Measurements from ENCODE around the gene SAMD14.

Gene SAMD14

DNA sequence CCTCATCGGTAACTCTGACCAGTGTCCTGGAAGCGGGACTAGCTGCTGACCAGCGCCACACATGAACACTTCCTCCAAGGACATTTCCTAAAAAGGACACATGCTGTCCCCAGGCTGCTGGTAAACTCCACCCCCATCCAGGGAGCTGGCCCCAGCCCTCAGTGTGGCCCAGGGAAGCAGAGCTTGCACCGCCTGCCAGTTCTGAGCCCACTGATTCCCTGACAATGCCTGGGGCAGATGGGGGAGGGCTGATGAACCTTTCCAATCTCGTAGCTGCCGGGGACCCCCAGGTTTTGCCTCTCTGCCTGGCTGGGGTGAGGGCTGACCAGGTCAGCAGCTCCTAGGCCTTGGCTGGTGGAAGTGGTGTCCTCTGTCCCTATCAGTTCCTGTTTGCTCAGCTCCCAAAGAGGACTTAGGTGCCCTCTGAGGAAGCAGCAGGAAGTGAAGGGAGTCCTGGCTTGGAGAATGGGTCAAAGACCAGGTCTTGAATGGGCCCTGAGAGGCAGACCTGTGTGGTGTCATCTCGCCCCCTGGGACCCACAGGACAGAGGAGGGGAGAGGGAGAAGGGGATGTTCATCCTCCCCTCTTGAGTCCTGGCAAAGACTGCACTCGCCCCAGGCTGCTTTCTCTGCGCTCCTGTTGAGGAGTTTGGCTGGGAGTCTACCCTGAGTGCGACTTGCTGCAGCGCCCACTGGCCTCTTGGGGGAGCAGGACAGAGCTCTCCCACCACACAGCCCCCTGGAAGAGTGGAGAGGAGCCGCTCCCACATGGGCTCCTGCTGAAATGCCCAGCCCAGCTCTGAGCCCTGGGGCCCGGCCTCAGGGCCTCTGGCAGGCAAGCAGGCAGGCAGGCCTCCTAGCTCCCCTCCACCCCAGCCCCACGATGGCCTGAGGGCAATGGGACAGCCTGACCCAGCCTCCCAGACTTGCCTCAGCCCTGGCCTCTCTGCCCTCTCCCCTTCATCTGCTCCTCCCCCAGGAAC is 18.0 kb downstream of the SAMD14 start:
- DNase-seq = no peak

DNA sequence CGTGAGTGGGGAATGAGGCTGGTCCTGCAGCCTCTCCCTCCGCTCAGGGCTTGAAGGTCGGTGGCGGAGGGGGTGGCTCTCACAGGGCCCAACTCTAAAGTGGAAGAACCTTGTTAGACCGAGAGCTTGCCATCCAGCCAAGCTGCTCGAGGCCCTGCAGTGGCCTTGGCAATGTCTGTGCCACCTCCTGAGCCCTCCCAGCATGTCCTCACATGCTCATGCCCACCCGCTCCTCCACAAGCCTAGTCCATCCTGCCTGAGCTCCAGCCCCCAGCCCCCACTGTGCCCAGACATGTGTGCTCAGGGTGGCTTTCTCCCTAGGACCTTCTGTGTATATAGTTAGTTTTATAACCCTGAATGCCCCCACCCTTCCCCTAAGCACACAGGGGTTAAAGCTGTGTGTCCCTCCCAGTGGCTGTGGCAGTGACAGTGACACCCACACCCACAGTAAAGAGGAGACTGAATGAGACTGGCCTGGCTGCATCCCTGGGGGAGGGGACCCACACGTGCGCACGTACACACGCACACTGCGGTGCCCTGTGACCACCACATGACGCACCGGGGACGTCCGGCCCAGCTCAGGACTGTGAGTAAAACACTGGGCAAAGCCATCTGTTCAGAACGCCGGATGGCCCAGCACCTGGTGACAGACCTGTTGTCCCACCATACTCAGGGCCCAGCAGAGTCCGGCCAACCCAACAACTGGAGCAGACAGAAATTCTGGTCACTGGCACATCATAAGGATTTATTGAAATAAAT is 19.2 kb downstream of the SAMD14 start:
- DNase-seq = no peak

DNA sequence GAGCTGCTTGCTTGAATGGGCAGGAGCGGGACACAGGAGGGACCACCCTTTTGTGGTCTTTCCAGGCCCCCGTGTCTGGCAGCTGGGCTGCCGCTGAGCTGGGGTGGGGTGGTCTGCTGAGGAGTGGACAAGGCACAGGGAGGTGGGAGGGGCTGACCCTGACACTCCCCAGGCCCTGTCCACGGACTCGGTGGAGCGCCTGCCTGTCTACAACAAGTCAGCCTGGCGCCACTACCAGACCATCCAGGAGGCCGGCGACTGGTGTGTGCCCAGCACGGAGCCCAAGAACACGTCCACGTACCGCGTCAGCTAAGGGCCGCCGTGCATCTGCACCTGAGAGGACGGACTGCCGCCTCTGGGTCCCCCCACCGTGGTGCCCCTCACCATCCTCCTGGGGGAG is 20.2 kb downstream of the SAMD14 start:
- DNase-seq = no peak

DNA sequence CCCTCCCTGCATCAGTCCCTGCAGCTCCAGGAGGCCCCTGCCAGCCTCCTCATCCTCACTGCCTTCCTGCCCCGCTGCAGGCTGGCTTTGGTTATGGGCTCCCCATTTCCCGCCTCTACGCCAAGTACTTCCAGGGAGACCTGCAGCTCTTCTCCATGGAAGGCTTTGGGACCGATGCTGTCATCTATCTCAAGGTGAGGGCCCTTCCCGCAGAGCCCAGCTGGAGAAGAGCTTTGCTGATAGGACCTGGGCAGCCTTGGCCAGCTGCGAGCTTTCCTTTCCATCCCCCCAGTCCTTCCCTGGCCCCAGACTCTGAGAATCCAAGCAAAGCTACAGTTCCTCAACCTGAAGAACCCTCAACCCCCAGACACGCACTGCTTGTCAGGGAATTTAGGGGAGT is 20.8 kb downstream of the SAMD14 start:
- DNase-seq = no peak

DNA sequence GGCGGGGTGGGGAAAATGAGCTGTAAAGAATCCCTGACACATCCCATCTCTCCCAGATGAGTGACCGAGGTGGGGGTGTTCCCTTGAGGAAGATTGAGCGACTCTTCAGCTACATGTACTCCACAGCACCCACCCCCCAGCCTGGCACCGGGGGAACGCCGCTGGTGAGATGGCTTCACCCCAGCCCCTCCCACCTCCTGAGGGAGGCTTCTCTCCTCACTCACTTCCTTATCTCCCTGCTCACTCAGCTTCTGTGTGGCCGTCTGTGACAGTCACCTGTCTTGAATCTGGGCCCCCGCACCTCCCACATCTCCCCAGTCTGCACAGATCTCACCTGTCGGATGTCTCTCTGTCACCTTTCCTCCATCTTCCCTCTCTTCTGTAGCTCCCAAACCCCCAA is 21.4 kb downstream of the SAMD14 start:
- DNase-seq = no peak

DNA sequence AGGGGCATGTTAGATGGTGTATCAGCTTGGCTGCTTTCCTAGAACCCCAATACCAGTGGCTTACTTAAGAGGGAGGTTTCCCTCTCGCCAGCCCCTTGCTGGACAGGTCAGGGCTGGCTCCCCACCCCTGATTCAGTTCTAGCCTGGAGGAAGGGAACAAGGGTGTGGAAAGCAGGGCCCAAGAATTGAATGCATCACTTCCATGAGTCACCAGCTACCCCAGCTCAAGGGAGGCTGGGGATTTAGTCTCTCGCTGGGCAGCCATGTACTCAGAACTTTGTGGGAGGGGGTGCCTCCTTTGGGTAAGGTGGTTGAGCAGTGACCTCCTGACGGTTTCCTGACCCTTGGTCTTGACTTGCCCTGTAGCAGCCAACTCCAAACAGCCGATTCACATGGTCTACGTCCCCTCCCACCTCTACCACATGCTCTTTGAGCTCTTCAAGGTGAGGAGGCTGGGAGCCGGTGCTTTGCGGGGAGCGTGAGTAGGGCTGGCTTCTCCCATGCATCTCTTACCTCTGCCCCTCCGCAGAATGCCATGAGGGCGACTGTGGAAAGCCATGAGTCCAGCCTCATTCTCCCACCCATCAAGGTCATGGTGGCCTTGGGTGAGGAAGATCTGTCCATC is 22.1 kb downstream of the SAMD14 start:
- no peak for DNase-seq

DNA sequence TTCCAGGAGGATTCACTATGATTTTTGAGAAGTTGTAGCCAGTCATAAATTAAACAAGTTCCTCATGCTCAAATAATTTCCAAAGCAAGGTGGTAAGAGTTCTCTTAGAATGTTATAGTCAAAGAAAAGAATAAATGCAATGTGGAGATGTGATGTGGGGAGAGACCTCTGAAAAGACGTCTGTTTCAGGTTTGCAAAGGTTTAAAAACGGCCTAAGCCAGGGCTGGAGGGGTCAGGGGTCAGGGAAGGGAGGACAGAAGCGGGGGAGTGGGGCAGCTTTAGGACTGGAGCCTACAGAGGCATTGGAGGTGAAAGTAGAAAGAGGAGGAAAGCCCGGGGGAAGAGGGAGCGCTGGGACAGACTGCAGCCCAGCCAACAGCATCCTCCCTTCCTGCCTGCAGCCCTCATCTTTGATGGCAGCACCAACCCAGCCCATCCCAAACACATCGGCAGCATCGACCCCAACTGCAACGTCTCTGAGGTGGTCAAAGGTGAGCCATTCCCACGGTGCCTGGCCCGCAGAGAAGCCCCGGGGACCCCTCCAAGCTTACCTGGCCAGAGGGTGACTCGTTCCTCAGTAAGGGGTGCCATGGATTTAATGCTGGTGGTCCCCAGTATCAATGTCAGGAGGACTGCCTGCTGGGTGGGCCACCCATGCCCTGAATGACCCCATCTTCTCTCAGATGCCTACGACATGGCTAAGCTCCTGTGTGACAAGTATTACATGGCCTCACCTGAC is 23.4 kb downstream of the SAMD14 start:
- DNase-seq = no peak

DNA sequence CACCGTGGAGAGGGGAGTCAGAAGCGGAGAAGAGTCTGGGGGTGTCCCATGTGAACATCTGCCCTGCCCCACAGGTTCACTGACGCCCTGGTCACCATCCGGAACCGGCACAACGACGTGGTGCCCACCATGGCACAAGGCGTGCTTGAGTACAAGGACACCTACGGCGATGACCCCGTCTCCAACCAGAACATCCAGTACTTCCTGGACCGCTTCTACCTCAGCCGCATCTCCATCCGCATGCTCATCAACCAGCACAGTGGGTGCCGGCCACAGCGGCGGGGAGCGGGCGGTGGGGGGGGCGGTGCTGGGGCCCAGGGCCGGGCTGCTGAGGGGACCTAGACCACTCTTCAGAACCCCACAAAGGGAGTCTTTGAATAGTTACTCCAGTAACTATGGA is 24.1 kb downstream of the SAMD14 start:
- DNase-seq = no peak

DNA sequence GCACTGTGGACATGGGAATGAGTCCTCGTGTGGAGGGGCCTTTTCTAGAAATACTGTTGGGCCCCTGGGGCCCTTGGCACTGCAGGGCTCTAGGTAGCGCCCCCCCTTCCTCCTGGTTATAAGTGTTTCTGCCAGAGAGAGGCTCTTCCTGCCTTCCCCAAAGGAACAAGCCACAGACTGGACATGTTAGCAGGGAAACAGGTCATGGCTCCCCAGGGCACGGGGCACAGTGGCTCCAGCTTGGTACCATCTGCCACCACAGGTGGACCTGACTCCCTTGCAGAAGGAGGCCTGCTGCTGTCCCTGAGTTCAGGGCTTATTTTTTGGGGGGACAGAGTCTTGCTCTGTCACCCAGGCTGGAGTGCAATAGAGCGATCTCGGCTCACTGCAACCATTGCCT is 26.0 kb downstream of the SAMD14 start:
- DNase-seq = no peak

DNA sequence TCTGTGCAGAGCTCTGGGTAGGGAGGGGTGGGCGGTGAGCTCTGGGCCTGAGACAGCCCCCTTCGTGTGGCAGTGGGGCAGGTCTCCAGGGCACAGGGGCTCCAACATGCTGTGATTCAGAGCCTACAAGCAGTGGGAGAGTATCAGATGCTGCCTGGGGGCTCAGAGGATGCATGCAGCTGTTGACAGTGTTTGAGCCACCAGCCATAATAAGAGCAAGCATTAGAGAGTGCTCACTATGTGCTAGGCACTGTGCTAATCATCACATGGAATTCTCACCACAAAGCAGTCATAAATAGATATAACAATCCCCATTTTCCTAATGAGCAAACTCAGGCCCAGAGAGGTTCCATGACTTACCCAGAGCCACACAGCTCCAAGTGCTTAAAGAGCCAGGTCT is 26.7 kb downstream of the SAMD14 start:
- DNase-seq = no peak

DNA sequence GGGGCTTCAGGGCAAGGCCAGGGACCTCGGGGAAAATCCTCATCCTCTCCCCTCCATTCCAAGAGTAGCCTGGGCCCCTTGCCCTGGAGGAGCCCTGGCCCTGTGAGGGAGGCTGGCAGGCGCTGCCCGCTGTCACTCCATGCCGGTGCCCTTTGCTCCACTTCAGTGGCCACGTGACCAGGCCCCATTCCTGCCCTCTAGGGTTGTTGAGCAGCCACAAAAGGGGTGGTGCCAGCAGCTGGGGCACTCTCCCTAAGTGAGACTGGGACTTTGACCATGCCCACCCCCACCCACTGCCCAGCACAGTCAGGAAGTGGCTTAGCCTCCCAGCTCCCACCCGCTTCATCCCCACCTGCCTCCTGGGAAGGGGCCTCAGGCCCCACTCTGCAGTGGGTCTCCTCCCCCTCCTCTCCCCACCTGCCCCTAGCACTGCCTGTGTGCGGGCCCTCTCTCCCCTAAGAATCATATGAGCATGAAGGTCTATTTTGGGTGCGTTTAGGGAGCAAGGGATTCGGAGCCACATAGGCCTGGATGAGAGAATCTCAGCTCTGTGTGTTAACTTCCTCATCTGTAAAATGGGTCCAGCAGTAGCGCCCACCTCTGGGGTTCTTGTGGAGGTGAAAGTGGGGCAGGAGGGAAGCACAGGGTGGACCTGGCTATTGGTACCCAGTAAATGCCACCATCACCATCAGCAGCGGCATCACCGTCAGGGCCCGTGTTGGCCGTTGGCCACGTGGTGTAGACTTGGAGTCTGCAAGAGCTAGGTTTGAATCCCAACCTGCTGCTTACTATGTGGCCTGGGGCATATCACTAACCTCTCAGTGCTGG is 27.6 kb downstream of the SAMD14 start:
- no peak for DNase-seq

DNA sequence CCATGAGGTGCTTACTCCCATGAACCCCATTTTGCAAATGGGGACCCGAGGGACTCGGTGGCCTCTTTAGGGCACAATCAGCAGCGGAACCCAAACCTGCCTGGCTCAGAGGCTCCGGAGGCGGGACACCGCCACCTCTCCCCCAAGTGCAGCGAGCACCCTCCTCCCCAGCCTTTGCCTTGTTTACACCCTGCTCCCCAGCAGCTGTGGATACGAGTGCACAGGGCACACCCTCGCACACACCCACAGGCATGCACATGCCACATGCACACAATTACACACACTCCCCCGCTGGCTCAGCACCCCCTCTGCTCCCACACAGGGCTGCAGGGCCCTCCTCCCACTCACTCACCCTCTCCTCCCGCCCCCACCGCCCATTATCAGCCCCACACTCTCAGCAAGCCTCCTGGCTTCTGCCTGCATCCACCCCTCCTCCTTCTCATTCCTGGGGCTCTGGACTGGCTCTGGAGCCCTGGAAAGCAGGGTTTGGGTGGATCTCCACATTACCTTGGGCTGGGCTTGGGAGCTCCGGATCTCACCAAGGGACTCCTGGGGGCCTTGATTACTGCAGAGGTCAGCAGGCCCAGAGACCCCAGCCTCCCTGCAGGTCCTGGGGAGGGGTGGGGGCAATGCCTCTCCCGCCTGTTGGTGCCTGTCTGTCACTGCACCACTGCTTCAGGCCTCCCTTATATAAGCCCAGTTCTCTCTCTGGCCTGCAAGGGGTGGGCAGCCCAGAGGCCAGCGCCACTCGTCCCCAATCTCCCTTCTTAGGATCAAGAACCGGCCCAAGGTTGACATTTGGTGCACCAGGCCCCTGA is 28.4 kb downstream of the SAMD14 start:
- no peak for DNase-seq

DNA sequence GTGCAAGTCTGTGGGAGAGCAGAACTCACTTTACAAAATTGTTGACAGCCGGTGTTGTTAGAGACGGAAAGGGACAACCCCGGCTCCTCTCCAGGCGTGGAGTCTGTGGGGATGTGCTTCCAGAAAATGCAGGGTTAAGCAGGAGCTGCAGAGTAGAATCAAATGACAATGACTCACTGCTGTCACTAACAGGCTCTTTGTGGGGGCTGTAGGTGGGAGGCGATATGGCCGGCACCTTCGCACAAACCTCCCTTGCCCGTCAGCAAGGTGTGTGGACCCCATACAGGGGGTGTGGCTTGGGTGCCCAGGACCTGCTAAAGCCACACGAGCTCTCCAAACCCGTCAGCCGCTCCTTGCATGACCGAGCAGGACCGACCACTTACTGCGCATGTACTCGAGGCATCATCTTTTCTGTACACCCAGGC is 29.0 kb downstream of the SAMD14 start:
- DNase-seq = no peak

DNA sequence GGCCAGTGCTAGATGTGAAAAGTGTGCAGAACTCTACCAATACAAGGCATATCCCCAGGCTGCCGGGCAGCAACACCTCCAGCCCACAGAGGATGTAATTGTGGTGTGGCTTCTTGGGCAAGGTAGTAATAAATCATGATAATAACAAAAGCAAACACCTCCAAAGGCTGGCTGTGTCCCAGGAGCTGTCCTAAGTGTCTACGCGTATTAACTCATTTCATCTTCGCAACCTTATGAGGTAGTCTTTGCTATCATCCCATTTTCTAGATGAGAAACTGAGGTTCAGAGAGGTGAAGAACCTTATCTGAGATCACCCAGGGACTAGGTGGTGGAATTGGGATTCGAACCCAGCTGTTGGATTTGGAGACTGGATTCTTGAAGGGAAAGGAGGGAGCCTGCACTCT is 29.5 kb downstream of the SAMD14 start:
- no peak for DNase-seq

DNA sequence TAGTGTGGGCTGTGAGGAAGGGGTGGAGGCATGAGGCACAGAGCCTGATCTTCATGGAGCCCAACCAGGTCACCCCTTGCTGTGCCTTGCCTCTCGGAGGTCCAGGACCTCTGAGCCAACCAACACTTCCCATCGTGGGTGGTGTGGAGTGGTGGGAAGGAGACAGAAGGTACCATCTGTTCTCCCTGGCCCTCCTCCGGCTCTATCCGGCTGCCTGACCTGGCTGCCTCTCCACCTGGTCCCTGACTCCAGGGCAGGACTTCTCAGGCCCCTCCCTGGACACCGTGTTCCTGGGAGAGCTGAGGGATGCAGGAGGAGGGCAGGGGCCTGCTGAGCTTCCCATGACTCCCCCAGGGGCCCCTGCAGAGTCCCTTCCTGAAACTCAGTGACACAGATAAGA is 31.0 kb downstream of the SAMD14 start:
- no peak for DNase-seq

DNA sequence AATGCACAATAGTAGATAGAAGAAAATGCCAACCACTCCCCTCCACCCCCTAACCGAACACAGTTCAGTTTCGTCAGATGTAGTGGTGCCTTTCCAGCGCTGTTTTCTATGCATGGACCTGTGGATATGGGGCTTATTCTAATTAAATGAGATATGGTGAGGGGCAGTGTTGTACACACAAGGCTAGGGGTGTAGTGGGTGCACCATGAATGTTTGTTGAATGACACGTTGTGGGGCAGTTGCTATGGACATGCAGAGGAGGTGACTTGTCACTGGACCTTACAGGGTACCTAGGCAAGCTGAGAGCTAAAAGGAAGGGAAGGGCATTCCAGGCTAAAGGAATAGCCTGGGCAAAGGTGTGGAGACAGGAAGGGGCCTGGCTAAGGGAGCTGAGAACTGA is 31.4 kb downstream of the SAMD14 start:
- DNase-seq = no peak

DNA sequence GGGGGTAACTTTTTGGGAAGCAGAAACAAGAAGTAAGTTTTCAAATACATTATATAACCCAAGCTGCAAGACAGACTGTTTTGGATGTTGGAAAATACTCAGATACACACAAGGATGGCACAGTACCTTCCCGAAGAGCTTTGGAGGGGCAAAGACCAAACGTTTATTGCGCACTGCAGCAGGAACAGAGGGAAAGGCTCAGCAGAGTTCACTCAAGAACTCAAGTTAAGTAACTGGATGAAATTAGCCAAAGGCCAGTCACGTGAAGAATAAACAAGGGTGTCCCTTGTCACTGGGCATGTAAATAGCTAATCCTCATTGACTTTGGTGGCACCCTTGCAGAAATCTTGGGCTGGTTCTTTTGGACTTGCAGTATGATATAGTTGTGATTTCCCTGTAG is 32.0 kb downstream of the SAMD14 start:
- no peak for DNase-seq

DNA sequence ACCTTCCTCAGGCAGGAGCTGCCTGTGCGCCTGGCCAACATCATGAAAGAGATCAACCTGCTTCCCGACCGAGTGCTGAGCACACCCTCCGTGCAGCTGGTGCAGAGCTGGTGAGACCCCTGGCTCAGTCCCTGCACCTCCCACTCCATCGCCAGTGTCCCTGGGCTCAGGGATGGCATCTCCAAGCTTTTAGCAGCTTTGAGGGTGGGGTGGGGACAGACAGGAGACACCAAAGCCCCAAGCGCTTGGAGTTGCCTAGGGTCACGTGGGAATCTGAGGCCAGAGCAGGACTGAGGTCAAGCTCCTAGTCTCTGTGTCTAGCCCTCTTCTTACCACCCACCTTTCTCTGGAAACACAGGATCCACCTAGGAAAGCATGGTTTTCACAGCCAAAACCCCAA is 32.5 kb downstream of the SAMD14 start:
- no peak for DNase-seq

DNA sequence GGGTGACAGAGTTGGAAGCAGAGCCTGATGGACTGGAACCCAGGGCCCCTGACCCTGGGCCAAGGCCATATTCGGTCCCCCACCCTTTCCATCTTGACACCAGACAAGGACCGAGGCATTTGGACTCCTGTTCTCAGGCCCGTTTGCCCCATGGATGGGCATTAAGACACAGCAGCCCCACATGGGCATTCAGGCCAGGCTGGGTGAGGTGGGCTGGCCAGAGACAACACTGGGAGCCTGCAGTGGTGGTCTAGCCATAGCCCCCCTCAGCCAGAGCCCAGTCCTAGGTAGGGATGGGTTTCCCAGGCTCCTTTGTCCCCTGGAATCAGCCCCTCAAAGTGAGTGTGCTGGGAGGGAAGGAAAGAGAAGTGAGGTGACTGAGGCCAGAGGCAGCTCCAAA is 33.2 kb downstream of the SAMD14 start:
- DNase-seq = no peak

DNA sequence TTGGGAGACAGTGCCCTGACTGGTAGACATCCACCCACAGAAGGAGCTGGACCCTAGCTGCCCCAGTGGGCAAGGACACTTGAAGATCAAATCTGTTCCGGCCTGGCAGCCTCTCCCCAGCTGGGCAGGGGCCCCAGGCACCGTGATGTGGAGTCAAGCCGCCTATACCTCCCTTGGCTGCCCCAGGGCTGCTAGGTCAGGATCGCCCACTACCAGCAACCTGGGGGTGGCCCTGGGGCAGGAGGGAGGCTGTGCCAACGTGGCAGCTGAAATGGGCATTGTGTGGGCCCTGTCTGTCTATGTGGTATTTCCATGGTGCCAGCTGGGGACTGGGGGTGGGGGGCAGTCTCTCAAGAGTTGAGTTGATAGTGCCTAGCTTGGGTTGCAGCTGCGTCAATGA is 33.9 kb downstream of the SAMD14 start:
- DNase-seq = no peak

DNA sequence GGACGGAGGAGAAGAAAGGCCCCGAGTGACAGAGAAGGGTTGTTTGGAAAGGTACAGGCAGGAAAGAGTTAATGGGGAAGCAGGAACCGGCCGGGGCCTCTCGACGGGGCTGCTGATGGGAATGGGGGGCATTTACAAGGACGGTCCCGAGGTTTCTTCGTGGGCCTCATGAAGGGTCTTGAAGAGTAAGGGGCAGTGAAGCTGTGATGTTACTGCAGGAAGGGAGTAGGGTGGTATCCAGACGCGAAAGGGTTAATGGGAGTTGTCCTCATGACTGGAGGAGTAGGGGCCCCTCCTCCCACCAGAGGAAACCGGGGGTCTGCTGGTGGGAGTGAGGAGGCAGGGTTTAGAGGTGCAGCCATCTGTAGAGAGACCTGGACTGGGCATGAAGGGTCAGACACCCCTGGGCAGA is 34.3 kb downstream of the SAMD14 start:
- DNase-seq = no peak

Measured in CD4-positive, alpha-beta T cell treated with Interleukin-1 beta for 1 hour (primary cell).